ENCODE measurements around the gene DNAAF6.

- TF ChIP-seq CTCF (IDR thresholded peaks at IDR 0.05; ENCODE audit: low read length) (no peak), EZH2phosphoT487 (IDR thresholded peaks at IDR 0.05; ENCODE audit: low read length) (no peak)
Measured at GRCh38 chrX:107207943-107208342, 1.5 kb downstream of the DNAAF6 start.
